ENCODE results near the gene C2orf76.

The C2orf76 gene

GRCh38 chr2:119323459-119323858, 43.2 kb downstream of the C2orf76 start:
- Histone ChIP-seq H3K4me1 (ENCODE audit: control insufficient read depth in 1 of 2, insufficient read depth in 2 of 2, low read length in 2 of 2) (peaks cover 6 to 7% of the 10 kb centered on the region in 2 donors), H3K27ac (ENCODE audit: low read depth, low read length) (no peak overlapping the region), H3K27me3 (ENCODE audit: control insufficient read depth in 1 of 2, insufficient read depth in 2 of 2, low read length in 2 of 2) (no peaks in the 10 kb centered on the region)

DNA sequence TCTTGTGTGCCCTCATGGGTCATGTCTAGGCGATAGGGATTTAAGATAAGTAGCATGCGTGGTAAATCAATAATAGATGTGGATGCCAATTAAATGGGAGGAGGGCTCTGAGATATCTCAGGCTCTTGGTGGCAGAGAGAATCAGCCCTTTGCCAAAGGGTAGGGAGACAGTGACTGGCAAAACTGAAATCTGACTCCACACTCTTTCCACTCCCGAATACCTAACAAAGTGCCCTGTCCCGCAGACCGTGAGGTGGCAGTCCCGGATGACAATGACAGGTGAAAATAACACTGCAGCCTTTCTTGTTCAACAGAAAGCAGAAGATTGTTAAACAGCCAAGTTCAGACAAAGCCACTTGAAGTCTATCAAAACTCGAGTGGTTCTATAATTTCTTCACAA, 47.0 kb downstream of the C2orf76 start:
- H3K4me3 ChIP-seq (ENCODE audit: low read depth in 1 of 2, low read length in 2 of 2): no peak overlapping the region
- no peaks in the 10 kb centered on the region for H3K36me3 ChIP-seq (ENCODE audit: control insufficient read depth in 1 of 2, insufficient read depth in 2 of 2, low read length in 2 of 2)
- H3K9me3 ChIP-seq (ENCODE audit: control insufficient read depth in 1 of 2, low read length in 2 of 2): no peaks in the 10 kb centered on the region
- peaks cover 9 to 19% of the 10 kb centered on the region in 2 donors for H3K4me1 ChIP-seq (ENCODE audit: control insufficient read depth in 1 of 2, insufficient read depth in 2 of 2, low read length in 2 of 2)
- no peak overlapping the region for H3K9ac ChIP-seq (ENCODE audit: low read depth in 1 of 2, low read length in 2 of 2)
- no peaks in the 10 kb centered on the region for H3K27me3 ChIP-seq (ENCODE audit: control insufficient read depth in 1 of 2, insufficient read depth in 2 of 2, low read length in 2 of 2)
- no peak overlapping the region for H3K27ac ChIP-seq (ENCODE audit: low read depth, low read length)

More at GRCh38 chr2:119323459-119323858, 43.2 kb downstream of the C2orf76 start:
- no peaks in the 10 kb centered on the region for H3K9me3 ChIP-seq (ENCODE audit: control insufficient read depth in 1 of 2, low read length in 2 of 2)
- H3K36me3 ChIP-seq (ENCODE audit: control insufficient read depth in 1 of 2, insufficient read depth in 2 of 2, low read length in 2 of 2): no peaks in the 10 kb centered on the region
- no peak overlapping the region for H3K9ac ChIP-seq (ENCODE audit: low read depth in 1 of 2, low read length in 2 of 2)
- no peak overlapping the region for H3K4me3 ChIP-seq (ENCODE audit: low read depth in 1 of 2, low read length in 2 of 2)

GRCh38 chr2:119317554-119317953, 49.1 kb downstream of the C2orf76 start:
- Histone ChIP-seq H3K36me3 (ENCODE audit: control insufficient read depth in 1 of 2, insufficient read depth in 2 of 2, low read length in 2 of 2) (no peaks in the 10 kb centered on the region), H3K4me1 (ENCODE audit: control insufficient read depth in 1 of 2, insufficient read depth in 2 of 2, low read length in 2 of 2) (peaks cover 7 to 21% of the 10 kb centered on the region in 2 donors), H3K9ac (ENCODE audit: low read depth in 1 of 2, low read length in 2 of 2) (no peak overlapping the region), H3K27me3 (ENCODE audit: control insufficient read depth in 1 of 2, insufficient read depth in 2 of 2, low read length in 2 of 2) (no peaks in the 10 kb centered on the region), H3K4me3 (ENCODE audit: low read depth in 1 of 2, low read length in 2 of 2) (no peak overlapping the region), H3K9me3 (ENCODE audit: control insufficient read depth in 1 of 2, low read length in 2 of 2) (no peaks in the 10 kb centered on the region), H3K27ac (ENCODE audit: low read depth, low read length) (no peak overlapping the region)

GRCh38 chr2:119316066-119316465, 50.6 kb downstream of the C2orf76 start:
- peaks cover 7 to 21% of the 10 kb centered on the region in 2 donors for H3K4me1 ChIP-seq (ENCODE audit: control insufficient read depth in 1 of 2, insufficient read depth in 2 of 2, low read length in 2 of 2)
- no peaks in the 10 kb centered on the region for H3K9me3 ChIP-seq (ENCODE audit: control insufficient read depth in 1 of 2, low read length in 2 of 2)
- no peaks in the 10 kb centered on the region for H3K36me3 ChIP-seq (ENCODE audit: control insufficient read depth in 1 of 2, insufficient read depth in 2 of 2, low read length in 2 of 2)
- H3K27me3 ChIP-seq (ENCODE audit: control insufficient read depth in 1 of 2, insufficient read depth in 2 of 2, low read length in 2 of 2): no peaks in the 10 kb centered on the region
- H3K27ac ChIP-seq (ENCODE audit: low read depth, low read length): no peak overlapping the region
- H3K4me3 ChIP-seq (ENCODE audit: low read depth in 1 of 2, low read length in 2 of 2): no peak overlapping the region
- no peak overlapping the region for H3K9ac ChIP-seq (ENCODE audit: low read depth in 1 of 2, low read length in 2 of 2)

DNA sequence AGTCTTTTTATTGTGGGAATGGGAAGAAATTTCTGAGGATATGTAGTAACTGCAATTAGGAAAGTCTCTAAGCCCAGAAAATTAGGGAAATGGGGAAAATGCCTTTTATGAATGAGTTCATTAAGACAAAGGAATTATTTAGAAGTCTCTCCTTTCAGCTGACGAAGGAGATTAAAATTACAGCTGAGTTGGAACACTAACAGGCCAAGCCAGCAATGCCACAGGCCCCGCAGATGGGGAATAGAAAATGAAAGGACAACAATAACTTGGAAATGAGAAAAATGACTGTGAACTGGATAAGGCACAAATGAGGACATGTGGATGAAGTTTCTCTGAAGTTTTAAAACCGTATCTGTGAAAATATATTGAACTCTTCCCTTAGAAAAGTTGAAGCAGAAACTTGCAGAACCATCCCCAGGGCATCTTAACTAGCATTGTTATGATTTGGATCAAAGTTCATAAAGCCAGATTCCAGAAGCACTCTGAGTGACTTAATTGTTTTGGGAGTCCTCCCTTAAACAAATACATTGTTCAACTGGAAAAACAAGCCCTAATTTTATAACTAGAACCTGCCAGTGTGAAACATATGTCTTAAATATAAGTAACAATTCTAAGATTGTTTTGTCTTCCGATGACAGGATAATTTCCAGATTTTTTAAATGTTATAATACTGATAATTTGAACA, 51.3 kb downstream of the C2orf76 start:
- Histone ChIP-seq H3K9me3 (ENCODE audit: control insufficient read depth in 1 of 2, low read length in 2 of 2) (no peaks in the 10 kb centered on the region), H3K27ac (ENCODE audit: low read depth, low read length) (no peak overlapping the region), H3K9ac (ENCODE audit: low read depth in 1 of 2, low read length in 2 of 2) (no peak overlapping the region), H3K36me3 (ENCODE audit: control insufficient read depth in 1 of 2, insufficient read depth in 2 of 2, low read length in 2 of 2) (no peaks in the 10 kb centered on the region), H3K4me3 (ENCODE audit: low read depth in 1 of 2, low read length in 2 of 2) (peak overlapping the region in 1 of 2 donors; percentile 19), H3K4me1 (ENCODE audit: control insufficient read depth in 1 of 2, insufficient read depth in 2 of 2, low read length in 2 of 2) (peaks cover 7 to 21% of the 10 kb centered on the region in 2 donors), H3K27me3 (ENCODE audit: control insufficient read depth in 1 of 2, insufficient read depth in 2 of 2, low read length in 2 of 2) (no peaks in the 10 kb centered on the region)

- no peaks in the 10 kb centered on the region for H3K27me3 ChIP-seq (ENCODE audit: control insufficient read depth in 1 of 2, insufficient read depth in 2 of 2, low read length in 2 of 2)
- no peak overlapping the region for H3K27ac ChIP-seq (ENCODE audit: low read depth, low read length)
- H3K36me3 ChIP-seq (ENCODE audit: control insufficient read depth in 1 of 2, insufficient read depth in 2 of 2, low read length in 2 of 2): no peaks in the 10 kb centered on the region
- no peak overlapping the region for H3K4me3 ChIP-seq (ENCODE audit: low read depth in 1 of 2, low read length in 2 of 2)
- no peaks in the 10 kb centered on the region for H3K9me3 ChIP-seq (ENCODE audit: control insufficient read depth in 1 of 2, low read length in 2 of 2)
- H3K9ac ChIP-seq (ENCODE audit: low read depth in 1 of 2, low read length in 2 of 2): no peak overlapping the region
- H3K4me1 ChIP-seq (ENCODE audit: control insufficient read depth in 1 of 2, insufficient read depth in 2 of 2, low read length in 2 of 2): peaks cover 7 to 10% of the 10 kb centered on the region in 2 donors
These were observed 54.8 kb downstream of the C2orf76 start for GRCh38 chr2:119311831-119312230.

DNA sequence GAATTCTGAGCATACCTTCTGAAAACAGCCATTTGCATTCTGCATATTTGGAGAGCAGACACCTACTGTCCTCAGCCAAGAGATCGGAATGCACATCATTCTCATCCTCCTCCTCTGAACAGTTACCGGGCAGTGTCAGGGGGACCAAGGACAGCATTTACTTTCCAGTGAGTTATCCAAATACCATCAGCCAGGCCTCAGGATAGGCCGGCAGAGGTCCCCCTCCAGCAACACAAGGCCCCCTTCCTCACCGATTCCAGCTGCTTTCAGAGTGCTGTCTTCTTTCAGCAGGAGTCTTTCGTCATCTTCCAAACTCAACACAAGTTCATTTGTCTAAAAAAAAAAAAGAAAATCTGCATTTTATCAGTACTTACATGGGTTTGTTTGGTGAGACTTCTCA, 55.3 kb downstream of the C2orf76 start:
- no peaks in the 10 kb centered on the region for H3K27me3 ChIP-seq (ENCODE audit: control insufficient read depth in 1 of 2, insufficient read depth in 2 of 2, low read length in 2 of 2)
- peaks cover 7 to 10% of the 10 kb centered on the region in 2 donors for H3K4me1 ChIP-seq (ENCODE audit: control insufficient read depth in 1 of 2, insufficient read depth in 2 of 2, low read length in 2 of 2)
- H3K4me3 ChIP-seq (ENCODE audit: low read depth in 1 of 2, low read length in 2 of 2): no peak overlapping the region
- H3K36me3 ChIP-seq (ENCODE audit: control insufficient read depth in 1 of 2, insufficient read depth in 2 of 2, low read length in 2 of 2): no peaks in the 10 kb centered on the region
- H3K9ac ChIP-seq (ENCODE audit: low read depth in 1 of 2, low read length in 2 of 2): no peak overlapping the region
- no peak overlapping the region for H3K27ac ChIP-seq (ENCODE audit: low read depth, low read length)
- H3K9me3 ChIP-seq (ENCODE audit: control insufficient read depth in 1 of 2, low read length in 2 of 2): no peaks in the 10 kb centered on the region

DNA sequence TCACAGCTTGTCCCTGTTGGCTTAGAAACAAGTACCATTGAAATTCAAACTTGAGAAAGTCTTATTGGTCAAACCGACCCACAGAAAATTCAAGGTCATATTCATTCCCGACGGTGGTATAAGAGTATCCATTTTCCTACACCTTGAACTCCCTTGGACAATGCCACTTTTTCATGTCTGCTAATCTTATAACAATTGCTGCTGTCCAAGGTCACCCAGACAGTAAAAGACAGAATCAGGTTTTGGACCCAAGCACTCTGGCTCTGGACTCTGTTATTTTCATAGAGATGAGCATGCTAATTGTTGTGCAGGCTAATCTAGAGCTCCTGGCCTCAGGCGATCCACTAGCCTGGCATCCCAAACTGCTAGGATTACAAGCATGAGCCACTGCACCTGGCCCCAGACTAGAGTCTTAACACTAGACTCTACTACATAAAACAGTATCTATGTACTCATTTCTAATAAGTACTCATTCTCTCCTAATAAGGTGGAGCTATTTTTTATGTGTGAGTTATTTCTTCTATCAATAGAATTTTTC, 57.8 kb downstream of the C2orf76 start:
- Histone ChIP-seq H3K27ac (ENCODE audit: low read depth, low read length) (no peak overlapping the region), H3K4me3 (ENCODE audit: low read depth in 1 of 2, low read length in 2 of 2) (no peak overlapping the region)

GRCh38 chr2:119307419-119308140, 59.1 kb downstream of the C2orf76 start:
- H3K4me3 ChIP-seq (ENCODE audit: low read depth in 1 of 2, low read length in 2 of 2): no peak overlapping the region
- H3K4me1 ChIP-seq (ENCODE audit: control insufficient read depth in 1 of 2, insufficient read depth in 2 of 2, low read length in 2 of 2): peaks cover 0 to 8% of the 10 kb centered on the region in 2 donors
- no peaks in the 10 kb centered on the region for H3K9me3 ChIP-seq (ENCODE audit: control insufficient read depth in 1 of 2, low read length in 2 of 2)
- no peak overlapping the region for H3K9ac ChIP-seq (ENCODE audit: low read depth in 1 of 2, low read length in 2 of 2)
- no peaks in the 10 kb centered on the region for H3K36me3 ChIP-seq (ENCODE audit: control insufficient read depth in 1 of 2, insufficient read depth in 2 of 2, low read length in 2 of 2)
- H3K27ac ChIP-seq (ENCODE audit: low read depth, low read length): no peak overlapping the region
- H3K27me3 ChIP-seq (ENCODE audit: control insufficient read depth in 1 of 2, insufficient read depth in 2 of 2, low read length in 2 of 2): no peaks in the 10 kb centered on the region

More for the DNA sequence above, 57.8 kb downstream of the C2orf76 start:
- Histone ChIP-seq H3K27me3 (ENCODE audit: control insufficient read depth in 1 of 2, insufficient read depth in 2 of 2, low read length in 2 of 2) (no peaks in the 10 kb centered on the region), H3K4me1 (ENCODE audit: control insufficient read depth in 1 of 2, insufficient read depth in 2 of 2, low read length in 2 of 2) (peaks cover 0 to 11% of the 10 kb centered on the region in 2 donors), H3K9ac (ENCODE audit: low read depth in 1 of 2, low read length in 2 of 2) (no peak overlapping the region), H3K36me3 (ENCODE audit: control insufficient read depth in 1 of 2, insufficient read depth in 2 of 2, low read length in 2 of 2) (no peaks in the 10 kb centered on the region), H3K9me3 (ENCODE audit: control insufficient read depth in 1 of 2, low read length in 2 of 2) (no peaks in the 10 kb centered on the region)

- Histone ChIP-seq H3K9ac (ENCODE audit: low read depth in 1 of 2, low read length in 2 of 2) (no peak overlapping the region), H3K27ac (ENCODE audit: low read depth, low read length) (no peak overlapping the region)
These were observed 60.4 kb downstream of the C2orf76 start for GRCh38 chr2:119306196-119306590.

More at GRCh38 chr2:119306196-119306590, 60.4 kb downstream of the C2orf76 start:
- no peaks in the 10 kb centered on the region for H3K27me3 ChIP-seq (ENCODE audit: control insufficient read depth in 1 of 2, insufficient read depth in 2 of 2, low read length in 2 of 2)
- peaks cover 0 to 8% of the 10 kb centered on the region in 2 donors for H3K4me1 ChIP-seq (ENCODE audit: control insufficient read depth in 1 of 2, insufficient read depth in 2 of 2, low read length in 2 of 2)
- peak overlapping the region in 1 of 2 donors; percentile 19 for H3K4me3 ChIP-seq (ENCODE audit: low read depth in 1 of 2, low read length in 2 of 2)
- H3K9me3 ChIP-seq (ENCODE audit: control insufficient read depth in 1 of 2, low read length in 2 of 2): no peaks in the 10 kb centered on the region
- H3K36me3 ChIP-seq (ENCODE audit: control insufficient read depth in 1 of 2, insufficient read depth in 2 of 2, low read length in 2 of 2): no peaks in the 10 kb centered on the region
